GM12891 (cell line): Measurements from ENCODE around the gene SLC39A5.

Source experiments
- DNase-seq: peaks from one replicate; pipeline ENCODE4 v3.0.0; 2011; ENCODE audit warnings: low spot score; ENCODE audit not compliant: insufficient read length
- FAIRE-seq: peaks from 2 replicates; lab custom pipeline; 2011; peaks lifted over from hg19 to GRCh38; lab: Jason Lieb, UNC
- PAX5 ChIP-seq: IDR thresholded peaks from 2 replicates; pipeline ENCODE4 v1.6.1; 2011; ENCODE audit warnings: low read length, moderate library complexity, mild to moderate bottlenecking; ENCODE audit not compliant: insufficient read depth, severe bottlenecking
- POLR2A ChIP-seq: IDR thresholded peaks from 2 replicates; pipeline ENCODE4 v1.6.1; 2011; ENCODE audit warnings: low read depth, low read length, control low read depth
- POLR2AphosphoS5 ChIP-seq: IDR thresholded peaks from 2 replicates; pipeline ENCODE4 v1.6.1; 2011; ENCODE audit warnings: low read depth, low read length, control low read depth
- POU2F2 ChIP-seq: IDR thresholded peaks from 2 replicates; pipeline ENCODE4 v1.6.1; 2011; ENCODE audit warnings: low read depth, mild to moderate bottlenecking, control low read depth, low read length, moderate library complexity
- SPI1 ChIP-seq: IDR thresholded peaks from 2 replicates; pipeline ENCODE4 v1.6.1; 2011; ENCODE audit warnings: low read depth, low read length, control low read depth
- TAF1 ChIP-seq: IDR thresholded peaks from 2 replicates; pipeline ENCODE4 v1.6.1; 2011; ENCODE audit warnings: low read depth, low read length, control low read depth

Gene SLC39A5

DNA sequence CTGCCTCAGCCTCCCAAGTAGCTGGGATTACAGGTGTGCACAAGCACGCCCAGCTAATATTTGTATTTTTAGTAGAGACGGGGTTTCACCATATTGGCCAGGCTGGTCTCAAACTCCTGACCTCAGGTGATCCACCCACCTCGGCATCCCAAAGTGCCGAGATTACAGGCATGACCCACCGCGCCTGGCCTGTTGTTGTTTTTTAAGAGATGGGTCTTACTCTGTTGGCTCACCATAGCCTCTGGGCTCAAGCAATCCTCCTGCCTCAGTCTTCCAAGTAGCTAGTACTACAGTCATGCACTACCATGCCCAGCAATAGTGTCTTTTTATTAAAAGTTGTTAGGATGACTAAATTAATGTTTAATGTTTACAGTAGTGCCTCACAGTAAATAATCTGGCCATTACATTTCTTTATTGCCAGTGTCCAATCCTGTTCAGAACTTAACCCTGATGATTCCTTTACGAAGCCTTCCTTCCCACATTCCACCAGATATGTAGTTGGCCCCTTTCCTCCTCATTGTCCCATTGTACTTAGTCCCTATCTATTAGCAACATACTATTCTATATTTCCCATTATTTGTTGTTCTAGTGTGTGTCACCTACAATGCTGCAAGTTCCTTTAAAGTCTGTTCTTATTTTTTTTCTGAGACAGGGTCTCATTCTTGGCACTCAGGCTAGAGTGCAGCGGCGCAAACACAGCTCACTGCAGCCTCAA, 31.8 kb upstream of the SLC39A5 start:
- FAIRE-seq = no peak
- TF ChIP-seq SPI1 = no peak
- no peak for TF ChIP-seq PAX5
- TF ChIP-seq POLR2AphosphoS5 = no peak
- no peak for TF ChIP-seq POLR2A
- TF ChIP-seq TAF1 = no peak
- no peak for TF ChIP-seq POU2F2
- no peak for DNase-seq

DNA sequence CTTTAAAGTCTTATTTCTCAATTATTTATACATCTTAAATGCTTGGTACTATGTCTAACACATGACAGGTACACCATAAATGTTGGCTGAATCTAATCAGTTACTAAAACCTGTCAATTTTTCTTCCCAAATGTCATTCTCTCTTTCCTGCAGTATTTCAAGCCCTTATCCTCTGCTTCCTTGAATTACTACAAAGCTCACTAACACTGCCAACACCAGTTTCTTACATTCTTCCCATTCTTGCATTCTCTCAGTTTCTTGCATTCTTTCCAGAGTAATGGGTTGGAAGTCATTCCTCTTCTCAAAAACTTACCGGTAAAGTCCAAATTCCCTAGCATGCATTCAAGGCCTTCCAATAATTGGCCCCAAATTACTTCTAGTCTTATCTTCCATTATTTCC, 31.0 kb upstream of the SLC39A5 start:
- FAIRE-seq (no peak), DNase-seq (no peak)
- TF ChIP-seq POLR2A (no peak), TAF1 (no peak), SPI1 (no peak), POLR2AphosphoS5 (no peak), POU2F2 (no peak), PAX5 (no peak)

GRCh38 chr12:56202366-56202765, 27.5 kb upstream of the SLC39A5 start:
- no peak for TF ChIP-seq TAF1
- TF ChIP-seq POU2F2 = no peak
- TF ChIP-seq POLR2A = no peak
- no peak for TF ChIP-seq POLR2AphosphoS5
- no peak for TF ChIP-seq PAX5
- no peak for TF ChIP-seq SPI1
- DNase-seq (no peak), FAIRE-seq (no peak)

- DNase-seq (no peak), FAIRE-seq (no peak)
- TF ChIP-seq TAF1 (no peak), PAX5 (no peak), POLR2AphosphoS5 (no peak), POU2F2 (no peak), POLR2A (no peak), SPI1 (no peak)
Measured at GRCh38 chr12:56202838-56203237, 27.0 kb upstream of the SLC39A5 start.

- no peak for TF ChIP-seq SPI1
- no peak for TF ChIP-seq POLR2AphosphoS5
- TF ChIP-seq TAF1 = no peak
- TF ChIP-seq POLR2A = no peak
- no peak for TF ChIP-seq POU2F2
- no peak for TF ChIP-seq PAX5
- DNase-seq (no peak), FAIRE-seq (no peak)
Measured at GRCh38 chr12:56204275-56204674, 25.6 kb upstream of the SLC39A5 start.

GRCh38 chr12:56205445-56205844, 24.4 kb upstream of the SLC39A5 start:
- no peak for DNase-seq

DNA sequence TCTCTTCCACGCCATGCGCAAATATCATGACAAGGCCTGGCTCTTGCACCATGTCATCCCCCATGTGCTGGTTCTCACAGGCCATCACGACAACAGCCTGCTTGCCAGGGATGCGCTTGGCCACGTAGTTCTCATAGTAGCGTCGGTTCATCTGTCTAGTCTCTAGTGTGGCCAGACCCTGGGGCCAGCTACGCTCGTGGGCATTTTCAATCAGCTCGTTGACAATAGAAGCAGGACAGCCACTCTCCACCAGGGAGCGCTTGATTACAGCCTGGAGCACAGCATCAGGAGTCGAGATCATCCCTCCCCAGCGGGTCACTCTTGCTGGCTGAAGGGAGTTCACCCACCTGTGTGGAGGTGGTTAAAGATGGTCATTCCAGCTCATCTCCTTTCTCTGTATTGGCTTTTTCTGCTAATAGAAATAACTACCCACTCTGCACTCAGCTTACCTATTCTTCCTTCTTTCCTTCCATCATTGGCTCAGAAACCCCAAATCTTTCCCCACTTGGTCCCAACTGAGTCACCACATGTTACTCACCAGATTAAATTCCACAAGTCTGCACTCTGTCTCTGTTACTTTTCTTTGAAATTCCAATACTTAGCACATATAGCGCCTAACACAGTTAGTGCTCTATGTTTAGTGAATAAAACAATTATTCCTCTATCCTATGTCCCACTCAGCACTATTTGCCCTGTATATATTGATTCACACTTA, 23.2 kb upstream of the SLC39A5 start:
- no peak for TF ChIP-seq POU2F2
- no peak for TF ChIP-seq PAX5
- TF ChIP-seq POLR2AphosphoS5 = no peak
- TF ChIP-seq SPI1 = no peak
- no peak for TF ChIP-seq POLR2A
- TF ChIP-seq TAF1 = no peak
- FAIRE-seq = peak; percentile 33
- DNase-seq = no peak

More at GRCh38 chr12:56205445-56205844, 24.4 kb upstream of the SLC39A5 start:
- no peak for FAIRE-seq
- TF ChIP-seq PAX5 (no peak), POLR2AphosphoS5 (no peak), POU2F2 (no peak), SPI1 (no peak), TAF1 (no peak)

DNA sequence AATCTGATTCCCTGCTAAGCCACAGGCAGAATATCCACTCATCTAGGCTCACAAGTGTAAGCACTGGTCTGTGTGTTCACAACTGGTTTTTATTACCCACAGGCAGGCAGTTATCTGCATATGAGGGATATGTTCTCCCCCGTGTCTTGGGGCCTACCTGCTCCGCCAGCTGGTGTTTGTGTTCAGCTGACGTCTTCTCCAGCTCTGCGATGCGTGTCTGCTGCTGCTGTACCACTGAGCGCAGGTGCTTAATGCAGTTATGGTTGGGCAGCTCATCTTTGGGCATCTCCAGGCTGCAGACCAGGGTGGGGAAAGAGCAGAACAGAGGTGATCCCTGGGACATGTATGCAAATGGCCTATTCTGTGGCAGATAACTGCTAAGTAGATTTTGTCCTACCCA, 21.8 kb upstream of the SLC39A5 start:
- no peak for TF ChIP-seq PAX5
- no peak for TF ChIP-seq POU2F2
- no peak for TF ChIP-seq TAF1
- TF ChIP-seq POLR2AphosphoS5 = no peak
- no peak for TF ChIP-seq POLR2A
- no peak for TF ChIP-seq SPI1
- DNase-seq = no peak
- no peak for FAIRE-seq

- DNase-seq (no peak), FAIRE-seq (no peak)
- TF ChIP-seq POLR2A (no peak), PAX5 (no peak), TAF1 (no peak), POLR2AphosphoS5 (no peak)
Measured at GRCh38 chr12:56212361-56212760, 17.5 kb upstream of the SLC39A5 start.

DNA sequence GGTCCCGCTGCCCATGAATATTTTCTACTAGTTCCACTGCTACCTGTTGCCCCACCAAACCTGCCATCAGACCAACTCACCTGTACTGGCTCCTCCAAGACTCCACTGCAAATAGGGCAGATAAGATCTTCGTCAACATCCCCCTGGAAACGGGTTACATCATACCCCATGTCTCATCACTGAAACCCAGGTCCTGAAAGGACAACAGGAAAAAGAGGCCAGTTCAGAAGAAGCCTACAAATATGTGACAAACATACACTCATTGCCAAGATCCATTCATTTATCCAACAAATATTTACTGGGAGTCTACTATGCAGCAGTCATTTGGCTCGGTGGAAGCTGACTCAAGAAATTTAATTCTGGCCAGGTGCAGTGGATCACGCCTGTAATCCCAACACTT, 16.0 kb upstream of the SLC39A5 start:
- TF ChIP-seq POLR2A (no peak), TAF1 (no peak), POLR2AphosphoS5 (no peak), POU2F2 (no peak), PAX5 (no peak), SPI1 (no peak)
- no peak for DNase-seq
- FAIRE-seq = no peak
